ELF-1 (cell line): Measurements from ENCODE around the gene WRAP53.

Experiments
- DNase-seq: peaks from one replicate; pipeline ENCODE4 v3.0.0-alpha.2; 2016; ENCODE audit warnings: low read depth, low spot score

Gene WRAP53

DNA sequence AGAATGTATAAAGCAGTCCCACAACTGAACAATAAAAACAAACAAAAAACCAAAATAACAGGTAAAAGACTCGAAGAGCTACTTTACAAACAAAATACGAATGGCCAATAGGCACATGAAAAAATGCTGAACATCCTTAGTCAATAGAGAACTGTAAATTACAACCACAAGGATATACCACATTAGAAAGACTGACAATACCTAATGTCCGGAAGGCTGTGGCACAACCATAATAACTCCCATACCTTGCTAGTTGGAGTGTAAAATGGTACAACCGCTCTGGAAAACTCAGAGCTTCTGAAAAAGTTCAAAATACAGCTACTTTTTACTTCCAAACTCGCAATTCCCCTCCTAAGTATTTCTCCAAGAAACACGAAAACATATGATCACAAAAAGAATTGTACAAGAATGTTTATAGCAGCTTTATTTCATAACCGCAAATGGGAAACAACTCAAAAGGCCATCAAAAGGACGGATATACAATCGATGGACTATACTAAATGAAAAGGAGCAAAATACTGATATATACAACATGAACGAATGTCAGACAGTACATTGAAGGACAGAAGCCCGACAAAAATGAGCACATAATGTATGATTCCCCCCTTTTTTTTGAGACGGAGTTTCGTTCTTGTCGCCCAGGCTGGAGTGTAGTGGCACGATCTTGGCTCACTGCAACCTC lies 3.3 kb upstream of the WRAP53 start:
- no peak for DNase-seq

DNA sequence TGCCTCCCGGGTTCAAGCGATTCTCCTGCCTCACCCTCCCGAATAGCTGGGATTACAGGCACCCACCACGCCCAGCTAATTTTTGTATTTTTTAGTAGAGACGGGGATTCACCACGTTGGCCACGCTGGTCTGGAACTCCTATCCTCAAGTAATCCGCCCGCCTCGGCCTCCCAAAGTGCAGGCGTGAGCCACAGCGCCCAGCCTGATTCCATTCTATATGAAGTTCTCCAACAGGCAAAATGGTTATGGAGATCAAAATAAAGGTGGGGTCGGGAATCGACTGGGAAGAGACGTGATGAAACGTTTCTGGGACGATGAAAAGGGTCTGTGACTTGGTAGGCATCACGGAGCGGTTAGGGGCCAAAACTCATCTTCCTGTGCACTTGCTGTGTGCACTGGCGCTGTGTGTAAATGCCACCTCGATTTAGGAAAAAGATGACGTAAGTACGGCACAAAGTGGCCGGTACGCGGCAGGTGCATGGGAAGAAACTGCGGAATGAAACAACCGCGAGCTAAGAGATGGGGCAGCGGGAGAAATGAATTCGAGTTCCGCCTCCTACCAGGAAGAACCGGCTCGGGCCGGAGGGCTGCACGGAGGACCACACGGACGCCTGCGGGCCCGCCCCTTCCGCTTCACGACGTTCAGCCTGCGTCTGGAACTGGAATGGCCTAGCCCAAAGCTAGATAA lies 2.6 kb upstream of the WRAP53 start:
- peak; percentile 98 for DNase-seq

DNA sequence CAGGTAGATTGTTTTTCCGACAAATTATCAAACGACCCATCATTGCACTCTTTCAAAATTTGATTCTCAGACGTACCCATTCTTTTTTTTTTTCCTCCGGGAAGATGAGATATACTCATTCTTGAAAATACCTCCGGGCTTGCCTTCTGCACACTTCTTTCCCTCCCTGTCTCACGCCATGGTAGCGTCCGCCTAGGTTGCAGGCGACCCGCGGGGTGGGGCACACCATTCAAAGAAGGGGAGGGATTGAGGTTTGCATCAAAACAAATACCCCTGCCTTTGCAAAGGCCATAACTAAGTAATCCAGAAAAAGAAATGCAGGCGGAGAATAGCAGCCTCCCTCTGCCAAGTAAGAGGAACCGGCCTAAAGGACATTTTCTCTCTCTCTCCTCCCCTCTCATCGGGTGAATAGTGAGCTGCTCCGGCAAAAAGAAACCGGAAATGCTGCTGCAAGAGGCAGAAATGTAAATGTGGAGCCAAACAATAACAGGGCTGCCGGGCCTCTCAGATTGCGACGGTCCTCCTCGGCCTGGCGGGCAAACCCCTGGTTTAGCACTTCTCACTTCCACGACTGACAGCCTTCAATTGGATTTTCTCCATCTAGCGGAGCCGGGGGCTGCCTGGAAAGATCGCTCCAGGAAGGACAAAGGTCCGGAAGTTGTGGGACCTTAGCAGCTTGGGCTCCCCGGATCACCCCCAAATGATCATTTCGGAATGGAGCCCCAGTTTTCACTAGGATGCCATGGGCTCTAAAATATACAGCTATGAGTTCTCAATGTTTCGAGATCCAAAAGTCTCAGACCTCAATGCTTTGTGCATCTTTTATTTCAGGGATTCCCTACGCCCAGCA lies 1.8 kb upstream of the WRAP53 start:
- peak; percentile 95 for DNase-seq

DNA sequence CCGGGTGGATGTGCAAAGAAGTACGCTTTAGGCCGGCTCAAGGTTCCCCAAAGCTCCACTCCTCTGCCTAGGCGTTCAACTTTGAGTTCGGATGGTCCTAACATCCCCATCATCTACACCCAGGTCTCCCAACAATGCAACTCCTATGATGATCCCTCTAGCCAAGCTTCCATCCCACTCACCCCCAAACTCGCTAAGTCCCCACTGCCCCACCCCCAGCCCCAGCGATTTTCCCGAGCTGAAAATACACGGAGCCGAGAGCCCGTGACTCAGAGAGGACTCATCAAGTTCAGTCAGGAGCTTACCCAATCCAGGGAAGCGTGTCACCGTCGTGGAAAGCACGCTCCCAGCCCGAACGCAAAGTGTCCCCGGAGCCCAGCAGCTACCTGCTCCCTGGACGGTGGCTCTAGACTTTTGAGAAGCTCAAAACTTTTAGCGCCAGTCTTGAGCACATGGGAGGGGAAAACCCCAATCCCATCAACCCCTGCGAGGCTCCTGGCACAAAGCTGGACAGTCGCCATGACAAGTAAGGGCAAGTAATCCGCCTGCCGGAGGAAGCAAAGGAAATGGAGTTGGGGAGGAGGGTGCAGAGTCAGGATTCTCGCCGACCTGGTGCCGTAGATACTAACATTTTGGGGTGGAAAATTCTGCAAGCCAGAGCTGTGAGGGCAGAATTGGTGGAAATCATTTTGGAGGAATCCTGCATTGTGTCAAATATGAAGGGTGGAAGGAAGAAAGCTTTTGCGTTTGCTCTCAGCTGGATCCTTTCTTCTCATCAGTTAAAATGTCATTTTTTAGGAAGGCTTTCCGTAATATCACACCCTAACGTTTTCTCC lies 987 bp upstream of the WRAP53 start, which contains the start of gene TP53:
Gene TP53, minus strand, starts transcription at position 419 of the 836 bp plus-strand sequence. CDS start 10,896 bp downstream, outside the sequence.
- peak; percentile 95 for DNase-seq

DNA sequence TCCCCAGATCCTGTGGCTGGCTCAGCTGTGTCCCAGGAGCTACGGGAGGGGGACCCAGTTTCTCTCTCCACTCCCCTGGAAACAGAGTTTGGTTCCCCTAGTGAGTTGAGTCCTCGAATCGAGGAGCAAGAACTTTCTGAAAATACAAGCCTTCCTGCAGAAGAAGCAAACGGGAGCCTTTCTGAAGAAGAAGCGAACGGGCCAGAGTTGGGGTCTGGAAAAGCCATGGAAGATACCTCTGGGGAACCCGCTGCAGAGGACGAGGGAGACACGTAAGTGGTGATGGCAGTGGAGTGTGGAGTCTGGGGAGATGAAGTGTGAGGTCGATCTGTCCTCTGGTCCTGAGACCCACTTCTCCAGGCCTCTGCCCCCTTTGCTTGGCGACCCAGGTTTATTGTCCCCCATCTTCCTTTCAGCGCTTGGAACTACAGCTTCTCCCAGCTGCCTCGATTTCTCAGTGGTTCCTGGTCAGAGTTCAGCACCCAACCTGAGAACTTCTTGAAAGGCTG lies 585 bp downstream of the WRAP53 start:
- no peak for DNase-seq

DNA sequence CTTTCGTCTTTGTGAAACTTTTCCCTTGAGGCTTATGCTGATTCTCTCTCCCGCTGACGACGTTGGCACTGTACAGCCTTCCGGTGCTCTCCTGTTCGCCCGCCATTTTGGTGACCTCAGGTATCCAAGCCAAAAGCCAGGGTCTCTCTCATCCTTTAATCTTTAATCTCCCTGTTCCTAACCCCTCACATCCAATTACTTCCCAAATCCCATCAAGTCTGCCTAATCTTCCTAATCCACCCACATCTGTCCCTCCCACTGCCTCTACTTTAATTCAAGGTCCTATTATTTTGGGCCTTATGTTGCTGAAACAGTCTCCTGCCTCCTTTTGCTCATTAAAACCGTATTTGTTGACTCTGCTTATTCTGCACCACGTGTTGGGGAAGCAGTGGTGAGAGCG lies 7.3 kb downstream of the WRAP53 start:
- DNase-seq: no peak

DNA sequence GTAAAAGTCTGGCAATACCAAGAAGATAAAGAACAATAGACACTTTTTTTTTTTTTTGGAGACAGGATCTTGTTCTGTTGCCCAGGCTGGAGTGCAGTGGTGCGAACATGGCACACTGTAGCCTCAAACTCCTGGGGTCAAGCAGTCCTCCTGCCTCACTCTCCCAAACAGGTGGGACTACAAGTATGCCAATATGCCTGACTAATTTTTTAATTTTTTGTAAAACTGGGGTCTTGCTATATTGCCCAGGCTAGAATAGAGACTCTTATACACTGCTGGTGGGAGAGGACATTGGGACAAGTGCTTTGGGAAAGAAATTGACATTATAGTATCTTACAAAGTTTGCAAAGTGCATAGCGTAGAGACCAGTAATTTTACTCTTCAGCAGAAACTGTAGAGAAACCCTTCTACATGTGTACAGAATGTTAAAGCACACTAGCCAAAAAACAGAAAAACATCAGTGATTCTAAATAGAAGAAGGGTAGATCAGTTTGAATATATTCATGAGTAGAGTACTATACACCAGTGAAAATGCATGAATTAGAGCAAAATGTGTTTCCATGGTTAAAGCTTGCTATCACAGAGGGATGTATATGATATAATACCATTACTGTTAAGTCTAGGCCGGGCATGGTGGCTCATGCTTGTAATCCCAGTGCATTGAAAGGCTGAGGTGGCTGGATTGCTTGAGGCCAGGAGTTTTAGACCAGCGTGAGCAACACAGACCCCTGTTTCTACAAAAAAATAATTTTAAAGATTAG lies 9.7 kb downstream of the WRAP53 start:
- no peak for DNase-seq

DNA sequence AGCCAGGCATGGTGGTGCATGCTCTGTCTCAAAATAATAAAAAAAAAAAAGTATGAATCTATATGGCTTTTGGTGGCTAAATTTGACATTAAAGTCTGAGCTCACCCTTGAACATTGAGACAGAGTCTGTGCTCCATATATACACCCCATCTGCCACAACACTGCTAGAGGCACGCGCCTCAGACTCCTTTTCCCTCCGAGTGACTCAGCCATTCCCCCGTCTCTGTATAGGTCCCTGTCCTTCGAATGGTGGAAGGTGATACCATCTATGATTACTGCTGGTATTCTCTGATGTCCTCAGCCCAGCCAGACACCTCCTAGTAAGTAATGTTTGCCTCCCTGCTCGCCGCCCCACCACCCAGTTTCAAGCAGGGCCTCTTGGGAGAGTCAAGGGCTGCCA lies 12.2 kb downstream of the WRAP53 start:
- no peak for DNase-seq

DNA sequence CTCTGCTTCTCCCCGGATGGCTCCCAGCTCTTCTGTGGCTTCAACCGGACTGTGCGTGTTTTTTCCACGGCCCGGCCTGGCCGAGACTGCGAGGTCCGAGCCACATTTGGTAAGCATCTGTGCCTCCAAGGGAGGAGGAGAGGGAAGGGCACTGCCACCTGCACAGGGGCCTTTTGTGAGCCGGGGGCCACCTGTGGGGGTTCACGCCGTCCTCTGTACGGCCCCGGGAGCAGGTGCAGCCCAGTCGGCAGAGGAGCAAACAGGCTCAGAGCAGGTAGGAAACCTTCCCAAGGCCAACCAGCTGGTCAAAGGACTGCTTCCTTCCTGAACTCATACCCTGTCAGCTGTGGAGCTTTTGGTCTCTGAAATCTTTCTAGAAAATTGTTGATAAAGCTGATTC lies 13.4 kb downstream of the WRAP53 start:
- DNase-seq: no peak

DNA sequence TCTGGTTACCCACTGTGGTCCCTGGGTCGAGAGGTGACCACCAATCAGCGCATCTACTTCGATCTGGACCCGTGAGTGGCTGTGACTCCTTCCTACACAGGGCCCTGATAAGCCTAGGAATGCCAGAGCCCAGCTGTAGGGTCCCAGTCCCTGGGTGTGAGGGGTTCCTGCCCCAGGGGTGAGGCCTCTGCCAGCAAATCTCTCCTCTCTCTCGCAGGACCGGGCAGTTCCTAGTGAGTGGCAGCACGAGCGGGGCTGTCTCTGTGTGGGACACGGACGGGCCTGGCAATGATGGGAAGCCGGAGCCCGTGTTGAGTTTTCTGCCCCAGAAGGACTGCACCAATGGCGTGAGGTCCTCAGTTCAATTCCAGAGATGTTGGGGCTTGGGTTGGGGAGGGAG lies 14.5 kb downstream of the WRAP53 start:
- no peak for DNase-seq

DNA sequence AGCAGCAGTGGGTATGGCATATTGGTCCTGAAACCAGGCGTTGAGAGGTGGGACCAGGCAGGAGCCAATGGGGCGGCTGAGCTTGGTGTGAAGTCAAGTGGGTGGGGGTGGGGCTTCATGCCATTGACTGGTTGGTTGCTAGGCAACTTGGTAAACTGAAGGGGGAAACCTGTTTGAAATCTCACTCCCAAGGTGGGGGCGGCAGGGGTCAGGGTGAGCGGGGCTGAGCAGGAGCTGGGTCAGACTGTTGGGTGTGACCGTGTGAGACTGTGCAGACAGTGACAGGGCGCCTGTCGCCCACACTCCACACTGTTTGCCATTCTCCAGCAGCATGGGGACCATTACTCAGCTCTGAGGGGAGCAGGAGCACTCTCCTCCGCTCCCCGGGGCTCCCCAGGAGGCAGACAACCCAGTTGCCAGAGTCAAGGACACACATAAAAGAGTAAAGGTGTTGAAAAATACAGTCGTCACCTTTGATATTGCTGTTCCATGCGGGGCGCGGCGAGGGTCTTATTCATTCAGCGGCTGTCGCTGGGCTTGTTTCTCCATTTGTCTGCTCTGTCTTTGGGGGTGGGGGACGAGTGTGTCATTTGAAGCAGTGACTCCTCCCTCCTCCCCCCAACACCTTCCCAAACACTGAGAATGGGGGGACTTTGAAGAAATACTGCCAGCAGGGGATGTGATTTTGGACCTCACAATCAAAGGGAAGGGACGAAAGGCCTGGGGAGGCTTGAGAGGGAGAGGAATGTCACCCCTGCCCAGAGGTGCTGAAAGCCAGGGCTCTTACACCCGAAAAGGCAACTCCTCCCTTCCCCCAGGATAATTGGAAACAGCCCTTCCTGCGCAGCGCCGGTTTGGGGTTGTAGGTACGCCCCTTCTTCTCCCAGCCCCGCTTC lies 15.6 kb downstream of the WRAP53 start:
- DNase-seq: peak; percentile 89

DNA sequence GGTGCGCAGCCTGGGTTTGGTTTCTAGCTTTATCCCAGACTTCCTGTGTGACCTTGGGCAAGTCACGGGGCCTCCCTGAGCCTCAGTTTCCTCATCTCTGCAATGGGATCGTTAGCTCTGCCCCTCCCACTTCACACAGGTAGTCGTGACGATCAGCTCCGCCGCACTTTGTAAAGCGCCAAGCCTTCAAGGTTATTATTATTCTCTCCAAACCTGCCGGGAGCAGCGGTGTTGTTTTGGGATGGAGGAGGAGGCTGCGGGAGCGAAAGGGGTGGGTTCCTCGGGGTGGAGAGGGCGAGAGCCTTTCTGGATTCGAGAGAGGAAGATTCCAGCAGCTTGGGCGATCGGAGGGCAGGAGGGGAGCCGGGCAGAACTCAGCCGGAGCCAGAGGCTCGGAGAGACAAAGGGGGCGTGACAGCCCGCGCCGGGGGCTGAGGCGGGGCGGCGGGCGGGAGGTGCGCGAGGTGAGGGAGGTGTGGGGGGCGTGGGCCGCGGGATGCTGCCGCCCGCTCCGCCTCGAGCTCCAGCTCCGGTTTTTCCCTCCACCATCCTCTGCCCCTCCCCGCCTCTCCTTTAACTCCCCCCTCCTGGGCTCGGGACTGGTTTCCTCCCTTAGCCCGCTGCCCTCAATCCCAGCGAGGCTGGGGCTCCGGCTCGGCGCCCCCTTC lies 16.5 kb downstream of the WRAP53 start, which contains the start of gene EFNB3:
Gene EFNB3, plus strand, starts transcription at position 602 of the 668 bp plus-strand sequence. CDS start 397 bp downstream, outside the sequence.
- peak; percentile 86 for DNase-seq

DNA sequence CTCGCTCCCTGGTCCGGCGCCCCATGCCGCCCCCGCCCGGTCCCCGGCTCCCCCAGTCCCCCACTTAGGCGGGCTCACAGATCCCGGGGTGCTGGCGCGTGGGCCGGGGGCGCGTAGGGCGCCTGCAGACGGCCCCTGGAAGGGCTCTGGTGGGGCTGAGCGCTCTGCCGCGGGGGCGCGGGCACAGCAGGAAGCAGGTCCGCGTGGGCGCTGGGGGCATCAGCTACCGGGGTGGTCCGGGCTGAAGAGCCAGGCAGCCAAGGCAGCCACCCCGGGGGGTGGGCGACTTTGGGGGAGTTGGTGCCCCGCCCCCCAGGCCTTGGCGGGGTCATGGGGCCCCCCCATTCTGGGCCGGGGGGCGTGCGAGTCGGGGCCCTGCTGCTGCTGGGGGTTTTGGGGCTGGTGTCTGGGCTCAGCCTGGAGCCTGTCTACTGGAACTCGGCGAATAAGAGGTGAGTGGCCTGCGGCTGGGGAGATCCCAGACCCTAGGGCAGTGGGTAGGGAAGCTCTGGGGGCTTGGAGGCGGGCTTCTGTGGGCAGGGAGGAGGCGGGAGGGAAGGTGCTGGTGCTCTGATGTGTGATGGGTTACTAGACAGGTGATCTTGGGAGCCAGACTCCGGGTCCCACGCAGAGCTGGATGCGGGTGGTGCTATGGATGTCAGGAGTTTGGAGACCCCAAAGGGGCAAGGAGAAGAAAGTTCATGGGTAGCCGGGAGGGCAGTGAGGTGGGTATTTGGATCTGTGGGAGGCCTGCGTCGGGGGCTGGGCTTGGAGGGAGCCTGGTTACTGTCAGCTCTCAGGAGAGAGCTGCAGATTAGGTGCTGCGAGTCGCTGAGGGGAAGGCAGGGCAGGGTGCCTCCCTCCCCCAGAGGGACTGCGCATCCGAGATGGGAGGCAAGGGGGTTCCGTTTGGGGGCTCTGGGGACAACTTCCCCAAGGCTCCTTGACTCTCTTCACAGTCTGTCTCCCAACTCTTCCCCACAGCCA lies 17.3 kb downstream of the WRAP53 start:
- DNase-seq: peak; percentile 50

DNA sequence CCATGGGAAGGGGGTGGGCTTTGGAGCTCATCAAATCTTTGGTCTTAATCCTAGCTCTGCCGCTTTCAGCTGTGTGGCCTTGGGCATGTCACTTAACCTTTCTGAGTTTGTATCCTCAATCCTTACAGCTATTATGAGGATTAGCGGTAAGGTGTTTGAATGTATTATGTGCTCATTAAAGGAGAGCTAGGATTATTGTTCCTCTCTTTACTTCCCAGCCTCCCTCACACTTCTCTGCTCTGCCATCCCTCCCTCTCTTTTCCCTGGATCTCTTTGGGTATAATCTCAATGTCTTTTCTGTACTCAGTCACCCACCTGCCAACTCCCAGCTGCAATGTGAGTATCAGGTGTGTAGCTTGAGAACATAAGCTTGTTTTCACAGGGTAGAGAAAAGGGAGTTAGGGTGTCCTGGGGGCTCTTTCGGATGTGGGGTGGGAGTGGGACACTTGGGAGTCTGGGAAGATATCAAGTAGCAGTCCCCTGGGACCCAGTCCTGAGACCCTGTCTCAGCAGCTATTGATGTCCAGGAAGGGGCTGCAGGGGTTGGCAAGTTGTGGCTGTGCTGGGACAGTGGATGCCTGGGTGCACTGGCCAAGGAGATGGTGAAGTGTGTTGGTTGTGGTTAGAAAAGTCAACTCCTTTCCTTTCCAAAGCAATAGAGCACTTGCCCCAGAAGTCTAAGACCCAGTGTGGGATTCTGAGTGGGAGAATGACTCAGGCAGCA lies 18.5 kb downstream of the WRAP53 start:
- DNase-seq: no peak

DNA sequence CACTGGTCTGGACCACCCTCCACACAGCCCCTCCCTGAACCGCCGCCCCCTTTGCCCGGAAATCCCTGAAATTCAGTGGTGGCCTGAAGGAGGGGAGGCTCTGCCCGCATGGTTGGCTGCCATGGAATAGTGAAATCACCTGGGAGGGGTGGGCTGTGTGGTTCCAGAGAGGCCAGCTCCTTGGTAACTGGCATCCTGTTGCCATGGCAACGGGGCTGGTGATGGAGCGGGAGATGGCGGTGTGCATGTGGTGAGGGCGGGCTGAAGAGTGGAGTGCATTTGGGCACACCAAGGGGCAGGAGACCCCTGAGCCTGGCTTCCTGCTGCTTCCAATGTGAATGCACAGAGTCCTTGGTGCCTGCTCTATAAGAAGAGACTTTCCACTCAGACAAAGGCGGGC lies 19.2 kb downstream of the WRAP53 start:
- no peak for DNase-seq

DNA sequence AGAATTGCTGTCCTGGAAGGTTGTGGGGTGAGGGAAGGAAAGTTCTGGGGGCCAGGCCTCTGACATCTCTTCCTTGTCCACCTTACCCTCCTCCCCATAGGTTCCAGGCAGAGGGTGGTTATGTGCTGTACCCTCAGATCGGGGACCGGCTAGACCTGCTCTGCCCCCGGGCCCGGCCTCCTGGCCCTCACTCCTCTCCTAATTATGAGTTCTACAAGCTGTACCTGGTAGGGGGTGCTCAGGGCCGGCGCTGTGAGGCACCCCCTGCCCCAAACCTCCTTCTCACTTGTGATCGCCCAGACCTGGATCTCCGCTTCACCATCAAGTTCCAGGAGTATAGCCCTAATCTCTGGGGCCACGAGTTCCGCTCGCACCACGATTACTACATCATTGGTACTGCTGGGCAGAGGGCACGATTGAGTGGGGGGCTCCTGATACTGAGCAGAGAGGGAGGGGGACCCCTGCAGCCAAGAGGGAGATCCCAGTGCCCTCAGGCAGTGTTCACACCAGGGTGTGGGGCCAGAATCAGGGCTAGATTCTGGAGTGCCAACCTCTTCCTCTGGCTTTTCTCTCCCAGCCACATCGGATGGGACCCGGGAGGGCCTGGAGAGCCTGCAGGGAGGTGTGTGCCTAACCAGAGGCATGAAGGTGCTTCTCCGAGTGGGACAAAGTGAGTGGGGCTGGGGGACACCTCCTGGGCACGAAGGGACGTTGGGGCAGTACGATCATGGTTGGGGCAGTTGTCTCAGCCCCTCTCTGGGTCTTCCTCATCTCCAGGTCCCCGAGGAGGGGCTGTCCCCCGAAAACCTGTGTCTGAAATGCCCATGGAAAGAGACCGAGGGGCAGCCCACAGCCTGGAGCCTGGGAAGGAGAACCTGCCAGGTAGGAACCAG lies 19.8 kb downstream of the WRAP53 start:
- no peak for DNase-seq
